ENCODE results near the gene TM4SF1.
"Not testable (repeated sequence)": the region's sequence is repeated elsewhere in the genome, so short reads cannot be mapped to it uniquely, and the experiment has no call there.

TM4SF1 gene

GRCh38 chr3:149384911-149385321 is 7.5 kb upstream of the TM4SF1 start:
- ChIA-PET CTCF (no interaction called here), POLR2A (no interaction called here)
- TF ChIP-seq CTCF (IDR thresholded peaks at IDR 0.05; ENCODE audit: control extremely low read depth, extremely low read depth, low read depth, missing control alignments): no peak
- no peak for DNase-seq (ENCODE audit: extremely low spot score)

- no peak for DNase-seq (ENCODE audit: extremely low spot score)
- ChIA-PET POLR2A (no interaction called here), CTCF (interaction anchor here (0.8 kb wide), 1 partner anchor 96 kb away, joined by 3 read pairs; no protein-coding TSS in a partner anchor)
- no peak for TF ChIP-seq CTCF (IDR thresholded peaks at IDR 0.05; ENCODE audit: control extremely low read depth, extremely low read depth, low read depth, missing control alignments)
These were observed 6.7 kb upstream of the TM4SF1 start for GRCh38 chr3:149384167-149384566.

- ChIA-PET POLR2A (no interaction called here), CTCF (interaction anchor here (0.8 kb wide), 1 partner anchor 97 kb away, joined by 3 read pairs; no protein-coding TSS in a partner anchor)
- no peak for DNase-seq (ENCODE audit: extremely low spot score)
- no peak for TF ChIP-seq CTCF (IDR thresholded peaks at IDR 0.05; ENCODE audit: control extremely low read depth, extremely low read depth, low read depth, missing control alignments)
These were observed 6.3 kb upstream of the TM4SF1 start for GRCh38 chr3:149383703-149384102.

- CTCF ChIA-PET: interaction anchor here (0.9 to 1.6 kb wide), 3 partner anchors 9 to 84 kb away, joined by 3 to 5 read pairs (median 3); no protein-coding TSS in a partner anchor
- no peak for TF ChIP-seq CTCF (IDR thresholded peaks at IDR 0.05; ENCODE audit: control extremely low read depth, extremely low read depth, low read depth, missing control alignments)
- POLR2A ChIA-PET: no interaction called here
- DNase-seq (ENCODE audit: extremely low spot score): no peak
These were observed 5.1 kb upstream of the TM4SF1 start for GRCh38 chr3:149382518-149382917.

- no peak for DNase-seq (ENCODE audit: extremely low spot score)
- TF ChIP-seq CTCF (IDR thresholded peaks at IDR 0.05; ENCODE audit: control extremely low read depth, extremely low read depth, low read depth, missing control alignments): no peak
- CTCF ChIA-PET: interaction anchor here (0.9 to 1.6 kb wide), 3 partner anchors 9 to 85 kb away, joined by 3 to 5 read pairs (median 3); no protein-coding TSS in a partner anchor
- POLR2A ChIA-PET: no interaction called here
These were observed 4.6 kb upstream of the TM4SF1 start for GRCh38 chr3:149382101-149382467.

- POLR2A ChIA-PET: no interaction called here
- CTCF ChIA-PET: interaction anchor here (1.6 kb wide), 1 partner anchor 8 kb away, joined by 5 read pairs; no protein-coding TSS in a partner anchor
- no peak for TF ChIP-seq CTCF (IDR thresholded peaks at IDR 0.05; ENCODE audit: control extremely low read depth, extremely low read depth, low read depth, missing control alignments)
- DNase-seq (ENCODE audit: extremely low spot score): no peak
These were observed 4.0 kb upstream of the TM4SF1 start for GRCh38 chr3:149381173-149382100.

- DNase-seq (ENCODE audit: extremely low spot score); POLR2A ChIA-PET; CTCF ChIA-PET: not testable (repeated sequence)
These were observed 2.8 kb upstream of the TM4SF1 start for GRCh38 chr3:149380220-149380619.

Data from GM10248 (cell line).